Ascending aorta (tissue), 2 donors: ENCODE data around the gene TMEM134. TPM values are rescaled to one million over a fixed set of nuclear protein-coding genes. Genes with fewer than 3 reads are reported as not detected.

ENCODE experiments used
- DNase-seq, 2 donors: peaks; one replicate each; pipeline ENCODE4 v3.0.0-alpha.2; 2019; ENCODE audit warnings: low spot score in 2 of 2
- H3K27ac ChIP-seq, 2 donors: fragments of 200-600 bp; sonication (generic); one replicate each; pipeline ENCODE4 v1.5.1; 2016 to 2017; ENCODE audit warnings: mild to moderate bottlenecking in 1 of 2
- H3K27me3 ChIP-seq: fragments of 200-600 bp; sonication (generic); one replicate; pipeline ENCODE4 v1.5.1; 2017
- H3K36me3 ChIP-seq, 2 donors: fragments of 200-600 bp; sonication (generic); one replicate each; pipeline ENCODE4 v1.5.1; 2016
- H3K4me1 ChIP-seq, 2 donors: fragments of 200-600 bp; sonication (generic); one replicate each; pipeline ENCODE4 v1.5.1; 2016 to 2017; ENCODE audit warnings: mild to moderate bottlenecking in 1 of 2
- H3K4me3 ChIP-seq, 2 donors: fragments of 200-600 bp; sonication (generic); one replicate each; pipeline ENCODE4 v1.5.1; 2016 to 2017; ENCODE audit warnings: mild to moderate bottlenecking in 1 of 2
- H3K9me3 ChIP-seq, 2 donors: fragments of 200-600 bp; sonication (generic); one replicate each; pipeline ENCODE4 v1.5.1; 2016
- intact Hi-C: fragments of 100-400 bp; cut with DNase I; formaldehyde crosslinking; loops from one replicate; pipeline ENCODE4 v1.15.1; 2023
- total RNA-seq: library from RNA; depleted of rRNA; stranded (reverse); fragments of >200 nt; gene quantifications from one replicate; pipeline ENCODE4 v1.1.0, GENCODE V29; 2016
- TF ChIP-seq, protein P1 (sequence below), 3 experiments: fragments of 200-600 bp in 2 of 3; fragments of 450-650 bp in 1 of 3; sonication (generic) in 2 of 3; IDR thresholded peaks; one replicate each; pipeline ENCODE4 v1.5.1; 2016 to 2019; ENCODE audit warnings: antibody characterized with exemption in 3 of 3, mild to moderate bottlenecking in 1 of 3, moderate library complexity in 1 of 3

Gene TMEM134
- total RNA-seq, 1 donor from 2014 or later = 189 TPM

DNA sequence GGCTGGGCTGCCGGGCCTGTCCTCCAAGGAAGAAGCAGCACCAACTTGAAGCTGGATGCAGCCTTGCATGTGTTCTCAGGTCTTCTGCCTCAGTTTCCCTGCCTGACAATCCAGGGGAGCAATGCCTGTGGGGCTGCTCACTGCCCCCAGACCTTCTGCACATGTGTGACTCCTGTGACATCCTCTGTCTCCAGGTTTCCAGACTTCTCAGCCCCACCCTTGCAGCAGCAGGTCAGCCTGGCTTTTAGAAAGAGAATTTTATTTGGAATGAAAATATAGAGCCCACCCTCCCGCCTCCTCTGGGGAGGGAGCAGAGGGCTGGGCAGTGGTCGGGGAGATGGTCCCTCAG, 31.3 kb downstream of the TMEM134 start:
- TF ChIP-seq, protein P1, sequence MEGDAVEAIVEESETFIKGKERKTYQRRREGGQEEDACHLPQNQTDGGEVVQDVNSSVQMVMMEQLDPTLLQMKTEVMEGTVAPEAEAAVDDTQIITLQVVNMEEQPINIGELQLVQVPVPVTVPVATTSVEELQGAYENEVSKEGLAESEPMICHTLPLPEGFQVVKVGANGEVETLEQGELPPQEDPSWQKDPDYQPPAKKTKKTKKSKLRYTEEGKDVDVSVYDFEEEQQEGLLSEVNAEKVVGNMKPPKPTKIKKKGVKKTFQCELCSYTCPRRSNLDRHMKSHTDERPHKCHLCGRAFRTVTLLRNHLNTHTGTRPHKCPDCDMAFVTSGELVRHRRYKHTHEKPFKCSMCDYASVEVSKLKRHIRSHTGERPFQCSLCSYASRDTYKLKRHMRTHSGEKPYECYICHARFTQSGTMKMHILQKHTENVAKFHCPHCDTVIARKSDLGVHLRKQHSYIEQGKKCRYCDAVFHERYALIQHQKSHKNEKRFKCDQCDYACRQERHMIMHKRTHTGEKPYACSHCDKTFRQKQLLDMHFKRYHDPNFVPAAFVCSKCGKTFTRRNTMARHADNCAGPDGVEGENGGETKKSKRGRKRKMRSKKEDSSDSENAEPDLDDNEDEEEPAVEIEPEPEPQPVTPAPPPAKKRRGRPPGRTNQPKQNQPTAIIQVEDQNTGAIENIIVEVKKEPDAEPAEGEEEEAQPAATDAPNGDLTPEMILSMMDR (IDR thresholded peaks at IDR 0.05) = no peak
- DNase-seq = no peak
- Histone ChIP-seq H3K27ac (no peak overlapping the region), H3K4me1 (peaks cover 5 to 6% of the 10 kb centered on the region in 2 donors), H3K36me3 (peaks cover 45 to 56% of the 10 kb centered on the region in 2 donors), H3K9me3 (no peaks in the 10 kb centered on the region), H3K27me3 (no peaks in the 10 kb centered on the region), H3K4me3 (peak overlapping the region in 1 of 2 donors; percentile 35)
- intact Hi-C loops = no loop called here

DNA sequence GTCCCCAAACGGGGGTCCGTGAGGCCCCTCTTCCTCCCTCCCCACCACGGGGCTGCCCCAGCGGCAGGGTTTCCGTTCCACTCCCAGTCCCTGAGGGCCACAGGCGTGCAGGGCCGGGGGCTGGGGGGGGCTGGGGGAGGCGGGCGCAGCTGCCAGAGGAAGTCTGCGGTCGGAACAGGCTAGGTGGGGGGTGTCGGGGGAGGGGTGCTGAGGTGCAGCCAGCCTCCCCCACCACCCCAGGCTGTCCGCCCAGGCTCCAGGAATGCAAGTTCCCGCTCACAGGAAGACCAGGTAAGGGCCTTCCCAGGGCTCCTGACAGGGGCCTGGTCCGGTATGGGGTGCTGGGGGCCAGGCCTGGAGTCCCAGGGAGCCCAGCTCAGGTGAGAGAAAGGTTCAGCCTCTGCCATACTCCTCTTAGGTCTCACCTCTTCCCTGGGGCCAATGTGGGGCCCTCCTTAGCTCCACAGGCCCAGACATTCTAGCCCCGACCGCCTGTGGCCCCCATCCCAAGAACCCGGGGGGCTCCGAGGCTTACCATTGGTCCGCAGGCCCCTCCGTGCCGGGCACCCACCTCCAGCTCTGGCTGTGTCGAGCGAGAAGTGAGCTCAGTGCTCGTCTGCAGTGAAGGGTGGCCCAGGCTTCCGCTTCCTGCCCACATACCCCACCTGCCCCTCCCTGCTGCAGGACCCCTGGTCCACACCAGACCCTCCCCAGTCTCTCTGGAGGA, 31.8 kb downstream of the TMEM134 start, which contains the start of gene PTPRCAP:
TSS of gene PTPRCAP (minus strand) at position 601 of the 727 bp plus-strand sequence. CDS start at position 538, 63 bp downstream.
- no peaks in the 10 kb centered on the region for H3K9me3 ChIP-seq
- intact Hi-C loops = no loop called here
- TF ChIP-seq, protein P1 (IDR thresholded peaks at IDR 0.05) = no peak
- H3K27ac ChIP-seq = peak within 1 kb of the TSS in 1 of 2 donors; percentile 17
- DNase-seq = no peak
- H3K36me3 ChIP-seq = peaks cover 51 to 61% of the 10 kb centered on the region in 2 donors
- H3K27me3 ChIP-seq = no peaks in the 10 kb centered on the region
- H3K4me1 ChIP-seq = peaks cover 0 to under 1% of the 10 kb centered on the region in 2 donors
- H3K4me3 ChIP-seq = peak within 1 kb of the TSS in 1 of 2 donors; percentile 35

DNA sequence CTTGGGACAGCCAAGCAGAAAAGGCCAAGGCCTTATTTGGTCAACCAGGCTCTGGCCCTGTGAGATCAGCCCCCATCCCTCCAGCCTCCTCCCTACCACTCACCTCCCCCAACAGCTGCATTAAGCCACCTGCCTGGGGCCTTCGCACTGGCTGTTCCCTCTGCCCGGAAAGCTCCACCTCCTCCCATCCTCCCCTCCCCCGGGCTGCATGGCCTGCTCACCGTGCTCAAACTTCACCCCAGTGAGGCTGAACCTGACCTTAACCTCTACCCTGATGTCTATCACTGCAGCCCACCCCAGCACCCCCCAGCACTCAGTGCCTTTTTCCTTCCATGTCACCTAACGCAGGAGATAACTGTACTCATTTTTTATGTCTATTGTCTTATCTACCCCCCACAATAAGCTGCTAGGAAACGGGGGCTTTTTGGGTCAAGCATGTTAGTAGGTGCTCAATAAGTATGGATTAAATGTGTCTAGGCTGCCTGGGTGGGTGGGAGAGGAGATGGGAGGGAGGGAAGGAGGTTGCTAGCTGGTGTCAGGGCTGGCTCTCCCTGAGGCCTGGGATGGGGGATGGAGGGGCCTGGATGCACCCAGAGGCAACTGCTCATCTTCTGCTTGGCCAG, 32.5 kb downstream of the TMEM134 start:
- peak overlapping the region; percentile 41 to 63 for H3K27ac ChIP-seq
- peak overlapping the region in 1 of 2 donors; percentile 35 for H3K4me3 ChIP-seq
- no peaks in the 10 kb centered on the region for H3K9me3 ChIP-seq
- H3K36me3 ChIP-seq = peaks cover 52 to 65% of the 10 kb centered on the region in 2 donors
- TF ChIP-seq, protein P1 (IDR thresholded peaks at IDR 0.05) = no peak
- no peaks in the 10 kb centered on the region for H3K4me1 ChIP-seq
- DNase-seq = no peak
- no peaks in the 10 kb centered on the region for H3K27me3 ChIP-seq
- intact Hi-C loops = no loop called here

DNA sequence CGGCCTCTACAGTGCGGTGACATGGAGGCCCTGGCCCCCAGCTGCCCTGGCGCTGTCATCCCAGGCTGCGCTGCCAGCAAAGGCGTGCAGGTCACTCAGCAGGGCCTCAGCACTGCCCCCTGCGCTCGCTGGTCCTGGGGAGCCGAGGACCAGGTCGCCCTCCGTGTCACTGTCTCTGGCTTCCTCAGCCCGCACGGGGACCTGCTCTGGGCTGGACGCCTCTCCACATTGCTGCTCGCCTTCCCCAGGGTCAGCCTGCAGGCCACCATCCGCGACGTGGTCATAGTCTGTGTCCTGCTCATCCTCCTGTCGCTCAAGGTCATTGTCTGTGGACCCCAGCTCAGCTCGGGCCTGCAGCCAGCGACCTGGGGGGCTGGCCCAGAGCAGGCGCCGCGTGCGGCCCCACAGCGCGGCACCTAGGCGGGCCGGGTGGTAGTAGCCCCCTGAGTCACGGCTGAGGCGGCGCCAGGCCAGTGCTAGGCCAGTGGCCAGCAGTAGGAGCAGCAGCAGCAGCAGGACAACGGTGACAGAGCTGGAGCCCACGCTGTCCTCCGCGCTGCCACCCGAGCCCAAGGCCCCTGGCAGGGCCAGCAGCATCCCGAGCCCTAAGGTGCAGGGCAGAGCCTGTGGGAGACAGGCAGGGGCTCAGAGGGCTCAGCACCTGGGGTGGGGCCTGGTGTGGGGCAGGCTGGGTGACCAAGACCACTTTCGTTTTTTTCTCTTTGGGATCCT, 33.2 kb downstream of the TMEM134 start:
- no peaks in the 10 kb centered on the region for H3K9me3 ChIP-seq
- intact Hi-C loops = no loop called here
- TF ChIP-seq, protein P1 (IDR thresholded peaks at IDR 0.05) = no peak
- H3K27ac ChIP-seq = peak overlapping the region; percentile 41 to 63
- H3K27me3 ChIP-seq = no peaks in the 10 kb centered on the region
- H3K4me1 ChIP-seq = no peaks in the 10 kb centered on the region
- DNase-seq = no peak
- peak overlapping the region in 1 of 2 donors; percentile 35 for H3K4me3 ChIP-seq
- peaks cover 49 to 65% of the 10 kb centered on the region in 2 donors for H3K36me3 ChIP-seq

DNA sequence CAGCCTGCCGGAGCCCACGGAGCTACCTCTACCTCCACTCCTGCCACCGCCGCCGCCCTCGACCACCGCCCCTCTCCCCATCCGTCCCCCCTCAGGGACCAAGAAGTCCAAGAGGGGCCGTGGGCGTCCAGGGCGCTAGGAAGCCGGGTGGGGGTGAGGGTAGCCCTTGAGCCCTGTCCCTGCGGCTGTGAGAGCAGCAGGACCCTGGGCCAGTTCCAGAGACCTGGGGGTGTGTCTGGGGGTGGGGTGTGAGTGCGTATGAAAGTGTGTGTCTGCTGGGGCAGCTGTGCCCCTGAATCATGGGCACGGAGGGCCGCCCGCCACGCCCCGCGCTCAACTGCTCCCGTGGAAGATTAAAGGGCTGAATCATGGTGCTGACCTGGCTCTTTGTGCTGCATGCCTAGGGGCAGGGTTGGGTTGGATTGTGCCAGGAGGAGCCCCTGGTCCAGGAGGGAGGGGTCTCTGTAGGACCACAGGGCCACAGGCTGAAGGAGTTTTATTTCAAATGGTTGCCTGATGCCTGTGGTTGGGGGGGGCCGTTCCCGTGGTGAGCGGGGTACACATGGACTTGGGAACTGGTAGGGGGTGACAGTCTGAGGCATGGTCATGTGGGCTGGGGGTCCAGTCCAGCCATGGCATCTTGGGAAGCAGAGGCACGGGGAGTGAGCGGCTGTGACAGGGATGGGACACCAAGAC, 33.9 kb downstream of the TMEM134 start:
- Histone ChIP-seq H3K4me1 (no peaks in the 10 kb centered on the region), H3K36me3 (peaks cover 45 to 64% of the 10 kb centered on the region in 2 donors), H3K9me3 (no peaks in the 10 kb centered on the region), H3K4me3 (no peak overlapping the region), H3K27ac (peak overlapping the region; percentile 41 to 63), H3K27me3 (no peaks in the 10 kb centered on the region)
- TF ChIP-seq, protein P1 (IDR thresholded peaks at IDR 0.05) = no peak
- intact Hi-C loops = no loop called here
- DNase-seq = no peak
